Lung (tissue), 12 donors: ENCODE results near the gene AKAP17A. TPM values are rescaled to one million over a fixed set of nuclear protein-coding genes. Genes with fewer than 3 reads are reported as not detected.

Experiments used
- ATAC-seq: fragments of 200-7000 bp; cut with Tn5 transposase; one replicate; pipeline ENCODE4 v1.9.1; 2020; ENCODE audit warnings: moderate number of reproducible peaks; ENCODE audit not compliant: insufficient read depth, low FRiP score
- DNase-seq, 3 donors: peaks; one replicate each; pipeline ENCODE4 v3.0.0-alpha.2; 2013 to 2017
- H3K27ac ChIP-seq, 2 donors: one replicate each; pipeline ENCODE4 v1.5.1; 2013; ENCODE audit warnings: mild to moderate bottlenecking in 2 of 2, moderate library complexity in 2 of 2, control low read depth in 1 of 2, inconsistent platforms in 1 of 2, low read depth in 1 of 2, low read length in 1 of 2
- H3K27me3 ChIP-seq, 3 donors: one replicate each; pipeline ENCODE4 v1.5.1; 2013; ENCODE audit warnings: low read length in 2 of 3; ENCODE audit not compliant: control insufficient read depth in 3 of 3, insufficient read depth in 3 of 3
- H3K36me3 ChIP-seq, 4 donors: one replicate each; pipeline ENCODE4 v1.5.1; 2013; ENCODE audit warnings: low read length in 4 of 4, mild to moderate bottlenecking in 1 of 4, moderate library complexity in 1 of 4; ENCODE audit not compliant: control insufficient read depth in 4 of 4, insufficient read depth in 4 of 4
- H3K4me1 ChIP-seq, 5 donors: one replicate each; pipeline ENCODE4 v1.5.1; 2013; ENCODE audit warnings: low read length in 5 of 5, mild to moderate bottlenecking in 2 of 5, moderate library complexity in 1 of 5; ENCODE audit not compliant: control insufficient read depth in 5 of 5, insufficient read depth in 5 of 5
- H3K4me3 ChIP-seq: one replicate; pipeline ENCODE4 v1.5.1; 2013; ENCODE audit warnings: mild to moderate bottlenecking, control low read depth, moderate library complexity
- H3K9ac ChIP-seq, 2 donors: one replicate each; pipeline ENCODE4 v1.5.1; 2013; ENCODE audit warnings: low read length in 2 of 2, control low read depth in 1 of 2; ENCODE audit not compliant: insufficient read depth in 1 of 2
- H3K9me3 ChIP-seq, 4 donors: one replicate each; pipeline ENCODE4 v1.5.1; 2013; ENCODE audit warnings: low read length in 3 of 4, mild to moderate bottlenecking in 1 of 4, moderate library complexity in 1 of 4; ENCODE audit not compliant: control insufficient read depth in 4 of 4, insufficient read depth in 3 of 4
- CTCF ChIP-seq: IDR thresholded peaks from 2 replicates; pipeline ENCODE4 v1.5.1; 2012; ENCODE audit warnings: mild to moderate bottlenecking; ENCODE audit errors: control extremely low read depth, extremely low read depth
- WGBS, 2 donors: extraction: QIAGEN DNeasy Blood & Tissue Kit; methylation state at CpG; one replicate each; pipeline ENCODE4 v1.1.7; 2013; 5-methylcytosine and 5-hydroxymethylcytosine counted together
- polyA plus RNA-seq, 2 donors: library from polyadenylated mRNA; stranded (reverse); fragments of 200-250 nt; gene quantifications; one replicate each; pipeline ENCODE4 v1.2.1, GENCODE V29; 2013
- total RNA-seq, 2 donors: library from RNA; depleted of rRNA in 1 of 2; stranded (reverse); fragments of >200 nt in 1 of 2; gene quantifications; one replicate each; pipeline ENCODE4 v1.2.1, GENCODE V29; 2014 to 2021
- donor health status: control.
- donor health status: control.
- donor health status: Bipolar disorder and iron deficiency.
- donor health status: healthy.
- donor health status: DM: yes; HTN: yes; CAD: no.

Gene AKAP17A
- total and polyA plus RNA-seq, 4 donors = 40.6 to 48.9 (median 44.6) TPM

- DNase-seq (no peak), ATAC-seq (no peak)
- H3K9me3 ChIP-seq = peaks cover 0 to 3% (median 0%) of the 10 kb centered on the region in 4 donors
- no peaks in the 10 kb centered on the region for H3K27me3 ChIP-seq
- no peak for TF ChIP-seq CTCF
- no peak overlapping the region for H3K27ac ChIP-seq
- WGBS, 2 donors = 84 to 90% methylated on average over 12 of the region's 12 CpGs
- no peak overlapping the region for H3K9ac ChIP-seq
- no peak overlapping the region for H3K4me3 ChIP-seq
- H3K4me1 ChIP-seq = no peaks in the 10 kb centered on the region
- H3K36me3 ChIP-seq = no peaks in the 10 kb centered on the region
Observed at GRCh38 chrX:1610736-1611135, 19.3 kb downstream of the AKAP17A start.

GRCh38 chrX:1612641-1613286 is 21.4 kb downstream of the AKAP17A start:
- no peak for TF ChIP-seq CTCF
- Histone ChIP-seq H3K27me3 (no peaks in the 10 kb centered on the region), H3K9me3 (peaks cover 0 to 3% (median 0%) of the 10 kb centered on the region in 4 donors), H3K9ac (no peak overlapping the region), H3K4me1 (no peaks in the 10 kb centered on the region), H3K27ac (no peak overlapping the region), H3K36me3 (no peaks in the 10 kb centered on the region), H3K4me3 (no peak overlapping the region)
- DNase-seq (no peak), ATAC-seq (no peak)
- 83% methylated on average over 5 of the region's 5 CpGs for WGBS, 2 donors

- no peak within 1 kb of the TSS for H3K4me3 ChIP-seq
- H3K4me1 ChIP-seq = no peaks in the 10 kb centered on the region
- H3K27ac ChIP-seq = no peak within 1 kb of the TSS
- no peaks in the 10 kb centered on the region for H3K27me3 ChIP-seq
- 78 to 85% methylated on average over 17 of the region's 17 CpGs for WGBS, 2 donors
- H3K9me3 ChIP-seq = no peaks in the 10 kb centered on the region
- peaks cover 0 to 1% (median 0%) of the 10 kb centered on the region in 4 donors for H3K36me3 ChIP-seq
- no peak for TF ChIP-seq CTCF
- no peak for ATAC-seq
- DNase-seq = no peak
- no peak within 1 kb of the TSS for H3K9ac ChIP-seq
Observed at GRCh38 chrX:1614927-1615326, 23.5 kb downstream of the AKAP17A start, which contains the start of gene ASMT. Gene ASMT, plus strand, starts transcription at chrX:1615059. Its CDS starts 141 bp downstream, at chrX:1615200.

- DNase-seq (no peak), ATAC-seq (no peak)
- Histone ChIP-seq H3K4me1 (no peaks in the 10 kb centered on the region), H3K27me3 (no peaks in the 10 kb centered on the region), H3K27ac (no peak overlapping the region), H3K9me3 (no peaks in the 10 kb centered on the region), H3K9ac (no peak overlapping the region), H3K36me3 (peaks cover 0 to 1% (median 0%) of the 10 kb centered on the region in 4 donors), H3K4me3 (no peak overlapping the region)
- no peak for TF ChIP-seq CTCF
- WGBS, 2 donors = 65 to 71% methylated on average over 4 of the region's 4 CpGs
Observed at GRCh38 chrX:1618689-1619088, 27.3 kb downstream of the AKAP17A start.
